Measurements from ENCODE around the gene NTMT1. TPM values are rescaled to one million over a fixed set of nuclear protein-coding genes. Genes with fewer than 3 reads are reported as not detected.

The NTMT1 gene
- total RNA-seq, 1 donor from 2014 or later, result 72.4 TPM

GRCh38 chr9:129667850-129668249 lies 41.9 kb downstream of the NTMT1 start:
- Mint-ChIP-seq H3K27ac (no peak overlapping the region), H3K4me1 (peaks cover 12% of the 10 kb centered on the region), H3K9me3 (no peaks in the 10 kb centered on the region), H3K27me3 (peaks cover 12% of the 10 kb centered on the region), H3K4me3 (no peak overlapping the region), H3K36me3 (ENCODE audit: low read depth) (no peaks in the 10 kb centered on the region)
- no peak for DNase-seq
- intact Hi-C loops (cut with micrococcal nuclease), result no loop called here

DNA sequence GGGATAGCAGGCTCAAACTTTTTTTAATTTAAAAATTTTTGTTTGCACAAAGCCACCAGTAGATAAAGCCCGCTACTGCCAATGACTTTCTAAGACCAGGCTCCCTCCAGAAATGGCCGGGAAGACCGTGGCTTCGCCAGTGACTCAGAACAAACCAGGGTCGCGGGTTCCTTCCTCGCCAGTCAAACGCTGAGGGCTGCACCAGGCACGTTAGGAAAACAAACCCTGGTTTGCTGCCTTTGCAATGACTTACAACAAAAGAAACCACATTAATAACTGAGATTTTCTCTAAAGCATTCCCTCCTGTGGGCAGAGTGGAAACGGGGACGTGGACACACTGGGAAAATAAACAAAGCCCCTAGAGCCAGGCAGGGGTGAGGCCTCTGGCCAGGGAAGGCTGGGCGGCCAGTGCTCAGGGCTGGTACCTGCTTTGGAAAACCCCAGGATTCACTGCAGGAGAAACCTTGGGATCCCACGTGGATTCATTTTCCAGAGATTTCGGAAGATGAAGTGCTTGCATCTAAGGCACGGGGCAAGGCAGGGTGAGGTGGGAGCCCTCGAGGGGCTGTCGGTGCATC lies 43.3 kb downstream of the NTMT1 start:
- H3K36me3 Mint-ChIP-seq (ENCODE audit: low read depth), result no peaks in the 10 kb centered on the region
- H3K9me3 Mint-ChIP-seq, result no peaks in the 10 kb centered on the region
- no peak for DNase-seq

GRCh38 chr9:129669946-129670345 lies 44.0 kb downstream of the NTMT1 start:
- DNase-seq, result no peak
- intact Hi-C loops (cut with micrococcal nuclease), result loop anchor here (5.0 kb wide), 1 partner anchor 42 kb away; no protein-coding TSS in a partner anchor
- Mint-ChIP-seq H3K9me3 (no peaks in the 10 kb centered on the region), H3K4me3 (no peak overlapping the region), H3K27me3 (peaks cover 8% of the 10 kb centered on the region), H3K36me3 (ENCODE audit: low read depth) (no peaks in the 10 kb centered on the region), H3K4me1 (peaks cover 8% of the 10 kb centered on the region), H3K27ac (no peak overlapping the region)

More for the DNA sequence above, 43.3 kb downstream of the NTMT1 start:
- Mint-ChIP-seq H3K4me3 (no peak overlapping the region), H3K27me3 (peaks cover 12% of the 10 kb centered on the region), H3K27ac (no peak overlapping the region), H3K4me1 (peaks cover 12% of the 10 kb centered on the region)
- intact Hi-C loops (cut with micrococcal nuclease), result no loop called here

GRCh38 chr9:129671065-129671464 lies 45.1 kb downstream of the NTMT1 start:
- Mint-ChIP-seq H3K36me3 (ENCODE audit: low read depth) (no peaks in the 10 kb centered on the region), H3K4me1 (peaks cover 5% of the 10 kb centered on the region), H3K27ac (peak overlapping the region; percentile 60), H3K9me3 (no peaks in the 10 kb centered on the region), H3K4me3 (no peak overlapping the region), H3K27me3 (peaks cover 6% of the 10 kb centered on the region)
- no peak for DNase-seq
- intact Hi-C loops (cut with micrococcal nuclease), result loop anchor here (5.0 kb wide), 1 partner anchor 41 kb away; no protein-coding TSS in a partner anchor

GRCh38 chr9:129671519-129671918 lies 45.6 kb downstream of the NTMT1 start:
- peak overlapping the region; percentile 60 for H3K27ac Mint-ChIP-seq
- H3K27me3 Mint-ChIP-seq, result peaks cover 9% of the 10 kb centered on the region
- no peaks in the 10 kb centered on the region for H3K36me3 Mint-ChIP-seq (ENCODE audit: low read depth)
- no peaks in the 10 kb centered on the region for H3K9me3 Mint-ChIP-seq
- intact Hi-C loops (cut with micrococcal nuclease), result loop anchor here (5.0 kb wide), 1 partner anchor 41 kb away; no protein-coding TSS in a partner anchor
- peak overlapping the region; percentile 44 for H3K4me3 Mint-ChIP-seq
- DNase-seq, result peak; percentile 62
- H3K4me1 Mint-ChIP-seq, result peaks cover 5% of the 10 kb centered on the region

- peaks cover 8% of the 10 kb centered on the region for H3K27me3 Mint-ChIP-seq
- no peaks in the 10 kb centered on the region for H3K9me3 Mint-ChIP-seq
- H3K4me1 Mint-ChIP-seq, result peaks cover 5% of the 10 kb centered on the region
- H3K27ac Mint-ChIP-seq, result no peak overlapping the region
- intact Hi-C loops (cut with micrococcal nuclease), result loop anchor here (5.0 kb wide), 1 partner anchor 40 kb away; no protein-coding TSS in a partner anchor
- H3K4me3 Mint-ChIP-seq, result no peak overlapping the region
- DNase-seq, result no peak
- H3K36me3 Mint-ChIP-seq (ENCODE audit: low read depth), result no peaks in the 10 kb centered on the region
Measured at GRCh38 chr9:129672702-129673101, 46.7 kb downstream of the NTMT1 start.

- H3K4me3 Mint-ChIP-seq, result no peak overlapping the region
- peaks cover 11% of the 10 kb centered on the region for H3K27me3 Mint-ChIP-seq
- H3K4me1 Mint-ChIP-seq, result peaks cover 5% of the 10 kb centered on the region
- H3K36me3 Mint-ChIP-seq (ENCODE audit: low read depth), result no peaks in the 10 kb centered on the region
- DNase-seq, result no peak
- H3K9me3 Mint-ChIP-seq, result no peaks in the 10 kb centered on the region
- intact Hi-C loops (cut with micrococcal nuclease), result loop anchor here (5.0 kb wide), 1 partner anchor 39 kb away; no protein-coding TSS in a partner anchor
- no peak overlapping the region for H3K27ac Mint-ChIP-seq
Measured at GRCh38 chr9:129673602-129674001, 47.6 kb downstream of the NTMT1 start.

- Mint-ChIP-seq H3K4me1 (peaks cover 5% of the 10 kb centered on the region), H3K27me3 (peaks cover 11% of the 10 kb centered on the region), H3K9me3 (no peaks in the 10 kb centered on the region), H3K4me3 (no peak overlapping the region), H3K36me3 (ENCODE audit: low read depth) (no peaks in the 10 kb centered on the region), H3K27ac (no peak overlapping the region)
- intact Hi-C loops (cut with micrococcal nuclease), result loop anchor here (5.0 kb wide), 1 partner anchor 38 kb away; no protein-coding TSS in a partner anchor
- DNase-seq, result no peak
Measured at GRCh38 chr9:129674229-129674628, 48.3 kb downstream of the NTMT1 start.

DNA sequence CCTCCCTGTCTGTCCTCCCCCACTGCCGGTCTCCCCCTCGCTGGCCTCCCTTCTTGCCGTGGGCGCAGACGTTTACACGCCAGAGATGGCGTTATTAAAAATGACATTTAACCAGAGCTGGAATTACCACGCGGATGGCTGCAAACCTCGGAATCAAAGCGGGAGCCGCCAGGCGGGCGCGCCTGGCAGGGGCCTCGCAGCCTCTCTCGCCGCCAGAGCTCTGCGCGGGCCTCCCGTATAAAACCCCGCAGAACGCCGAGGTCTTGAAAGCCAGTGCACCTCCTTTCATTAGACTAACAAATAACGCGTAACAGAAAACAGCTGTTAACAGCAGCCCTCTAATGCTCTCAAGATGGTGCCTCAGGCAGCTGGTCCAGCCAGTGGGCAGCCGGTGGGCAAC lies 49.7 kb downstream of the NTMT1 start:
- H3K36me3 Mint-ChIP-seq (ENCODE audit: low read depth), result no peaks in the 10 kb centered on the region
- H3K4me3 Mint-ChIP-seq, result no peak overlapping the region
- intact Hi-C loops (cut with micrococcal nuclease), result no loop called here
- no peak for DNase-seq
- peaks cover 5% of the 10 kb centered on the region for H3K4me1 Mint-ChIP-seq
- peaks cover 12% of the 10 kb centered on the region for H3K27me3 Mint-ChIP-seq
- H3K27ac Mint-ChIP-seq, result no peak overlapping the region
- H3K9me3 Mint-ChIP-seq, result no peaks in the 10 kb centered on the region

DNA sequence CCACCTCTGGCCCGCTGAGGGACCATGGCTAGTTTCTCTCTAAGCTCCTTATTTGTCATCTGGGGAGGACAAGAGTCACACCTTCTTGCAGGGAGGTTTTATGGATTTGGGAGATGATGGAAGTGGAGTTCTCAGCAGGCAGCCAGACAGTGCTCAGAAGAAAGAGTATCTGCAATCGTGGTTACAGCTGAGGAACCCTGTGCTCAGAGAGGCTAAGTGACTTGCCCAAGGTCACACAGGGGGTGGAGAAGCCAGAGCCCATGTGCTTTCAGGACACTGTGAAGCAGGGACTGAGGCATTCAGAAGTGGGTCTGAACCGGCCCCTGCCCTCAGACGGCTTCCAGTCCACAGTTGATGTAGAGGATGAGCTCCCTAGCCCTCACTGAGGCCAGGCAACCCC lies 50.3 kb downstream of the NTMT1 start:
- H3K9me3 Mint-ChIP-seq, result no peaks in the 10 kb centered on the region
- no peak overlapping the region for H3K4me3 Mint-ChIP-seq

DNA sequence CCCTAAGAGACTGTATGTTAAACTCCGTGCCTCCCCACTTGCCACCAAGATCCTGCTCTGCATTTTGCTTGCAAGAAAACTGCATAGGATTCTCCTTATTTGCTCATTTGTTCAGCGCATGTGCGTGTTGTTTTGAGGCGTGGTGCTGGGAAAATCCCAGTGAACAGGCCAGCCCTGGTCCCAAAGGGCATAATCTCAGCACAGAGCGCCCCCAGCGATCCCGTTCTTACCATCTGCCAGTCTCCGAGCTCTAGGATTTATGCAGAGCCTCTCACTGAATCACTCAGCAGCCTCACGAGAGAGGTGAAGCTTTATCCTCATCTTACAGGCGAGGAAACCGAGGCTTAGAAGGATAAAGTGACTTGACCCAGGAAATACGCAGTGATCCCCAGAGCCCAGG lies 51.0 kb downstream of the NTMT1 start:
- intact Hi-C loops (cut with micrococcal nuclease), result no loop called here

More for the DNA sequence above, 50.3 kb downstream of the NTMT1 start:
- no peak for DNase-seq
- no peaks in the 10 kb centered on the region for H3K36me3 Mint-ChIP-seq (ENCODE audit: low read depth)
- no peak overlapping the region for H3K27ac Mint-ChIP-seq
- H3K4me1 Mint-ChIP-seq, result peaks cover 2% of the 10 kb centered on the region
- peaks cover 13% of the 10 kb centered on the region for H3K27me3 Mint-ChIP-seq
- intact Hi-C loops (cut with micrococcal nuclease), result no loop called here

DNA sequence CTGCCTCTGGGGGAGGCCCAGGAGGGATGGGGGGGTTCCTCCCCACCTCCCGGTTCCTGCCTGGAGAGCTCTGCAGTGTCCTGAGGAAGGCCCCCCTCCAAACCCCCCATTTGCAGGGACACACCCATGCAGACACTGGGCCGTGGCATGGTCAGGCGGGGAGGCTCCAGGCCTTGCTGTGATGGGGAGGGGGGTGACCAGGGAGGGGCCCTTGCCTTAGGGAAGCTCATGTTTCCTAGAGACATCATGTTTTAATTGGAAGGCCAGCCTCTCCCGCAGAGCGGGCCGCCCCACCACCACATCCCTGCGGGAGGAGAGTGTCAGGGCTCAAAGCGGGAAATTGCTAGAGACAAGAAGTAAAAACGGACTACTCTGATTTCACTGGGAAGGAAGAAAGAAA lies 51.5 kb downstream of the NTMT1 start:
- no peak overlapping the region for H3K27ac Mint-ChIP-seq
- intact Hi-C loops (cut with micrococcal nuclease), result no loop called here
- no peaks in the 10 kb centered on the region for H3K36me3 Mint-ChIP-seq (ENCODE audit: low read depth)
- no peak overlapping the region for H3K4me3 Mint-ChIP-seq
- peaks cover 13% of the 10 kb centered on the region for H3K27me3 Mint-ChIP-seq
- no peak for DNase-seq
- no peaks in the 10 kb centered on the region for H3K4me1 Mint-ChIP-seq
- H3K9me3 Mint-ChIP-seq, result no peaks in the 10 kb centered on the region

More for the DNA sequence above, 51.0 kb downstream of the NTMT1 start:
- Mint-ChIP-seq H3K9me3 (no peaks in the 10 kb centered on the region), H3K4me3 (no peak overlapping the region), H3K4me1 (no peaks in the 10 kb centered on the region), H3K27me3 (peaks cover 13% of the 10 kb centered on the region), H3K27ac (no peak overlapping the region), H3K36me3 (ENCODE audit: low read depth) (no peaks in the 10 kb centered on the region)
- DNase-seq, result no peak

- no peak for DNase-seq
- Mint-ChIP-seq H3K4me1 (no peaks in the 10 kb centered on the region), H3K27me3 (peaks cover 13% of the 10 kb centered on the region), H3K36me3 (ENCODE audit: low read depth) (no peaks in the 10 kb centered on the region), H3K9me3 (no peaks in the 10 kb centered on the region), H3K27ac (no peak overlapping the region), H3K4me3 (no peak overlapping the region)
- intact Hi-C loops (cut with micrococcal nuclease), result no loop called here
Measured at GRCh38 chr9:129678844-129679243, 52.9 kb downstream of the NTMT1 start.

- no peaks in the 10 kb centered on the region for H3K9me3 Mint-ChIP-seq
Measured at GRCh38 chr9:129679537-129679936, 53.6 kb downstream of the NTMT1 start.

GRCh38 chr9:129681924-129682323 lies 56.0 kb downstream of the NTMT1 start:
- Mint-ChIP-seq H3K4me1 (no peaks in the 10 kb centered on the region), H3K36me3 (ENCODE audit: low read depth) (no peaks in the 10 kb centered on the region), H3K9me3 (no peaks in the 10 kb centered on the region), H3K27ac (no peak overlapping the region), H3K27me3 (peaks cover 11% of the 10 kb centered on the region), H3K4me3 (no peak overlapping the region)
- no peak for DNase-seq
- intact Hi-C loops (cut with micrococcal nuclease), result no loop called here

More at GRCh38 chr9:129679537-129679936, 53.6 kb downstream of the NTMT1 start:
- intact Hi-C loops (cut with micrococcal nuclease), result no loop called here
- Mint-ChIP-seq H3K4me3 (no peak overlapping the region), H3K27ac (no peak overlapping the region), H3K36me3 (ENCODE audit: low read depth) (no peaks in the 10 kb centered on the region), H3K4me1 (no peaks in the 10 kb centered on the region), H3K27me3 (peaks cover 13% of the 10 kb centered on the region)
- no peak for DNase-seq
